HG03066 (cell line): ENCODE results near the gene GAS7.

Source experiments
- ATAC-seq: cut with Tn5 transposase; IDR thresholded peaks from one replicate; pipeline ENCODE4 v1.9.1; 2021; ENCODE audit warnings: low read depth; ENCODE audit not compliant: unreplicated experiment

The GAS7 gene

DNA sequence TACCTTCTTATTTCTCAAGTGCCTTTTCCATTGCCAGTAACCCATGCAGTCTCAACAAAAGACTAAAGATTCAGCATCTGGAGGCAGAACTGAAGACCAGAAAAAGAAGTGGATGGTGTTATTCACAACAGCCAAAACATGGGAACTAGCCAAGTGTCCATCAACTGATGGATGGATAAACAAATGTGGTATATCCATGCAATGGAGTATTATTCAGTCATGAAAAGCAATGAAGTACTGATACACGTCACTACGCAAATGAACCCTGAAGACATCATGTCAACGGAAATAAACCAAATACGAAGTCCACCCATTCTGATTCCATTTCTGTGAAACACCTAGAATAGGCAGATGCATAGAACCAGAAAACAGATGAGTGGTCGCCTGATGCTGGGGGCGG, 25.6 kb downstream of the GAS7 start:
- no peak for ATAC-seq

- no peak for ATAC-seq
These were observed 26.1 kb downstream of the GAS7 start for GRCh38 chr17:10172241-10172741.

- no peak for ATAC-seq
These were observed 26.8 kb downstream of the GAS7 start for GRCh38 chr17:10171581-10171981.

- no peak for ATAC-seq
These were observed 27.3 kb downstream of the GAS7 start for GRCh38 chr17:10171122-10171571.

DNA sequence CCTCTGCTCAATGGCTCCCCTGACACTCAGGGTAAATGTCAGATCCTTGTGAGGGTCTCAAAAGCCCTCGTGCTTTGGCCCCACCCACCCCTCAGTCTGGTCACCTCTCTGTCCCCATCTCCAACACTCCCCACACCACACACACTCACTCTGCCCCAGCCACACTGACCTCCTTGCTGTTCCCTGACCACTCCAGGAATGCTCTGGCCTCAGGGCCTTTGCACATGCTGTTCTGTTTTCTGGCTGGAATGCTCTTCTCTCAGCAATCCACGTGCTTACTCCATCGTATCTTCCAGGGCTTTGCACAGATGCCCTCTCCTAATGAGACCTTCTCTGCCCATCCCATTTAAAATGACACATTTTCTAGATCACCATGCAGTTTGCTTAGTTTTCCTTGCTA, 28.2 kb downstream of the GAS7 start:
- no peak for ATAC-seq

GRCh38 chr17:10169290-10169689, 29.1 kb downstream of the GAS7 start:
- no peak for ATAC-seq

DNA sequence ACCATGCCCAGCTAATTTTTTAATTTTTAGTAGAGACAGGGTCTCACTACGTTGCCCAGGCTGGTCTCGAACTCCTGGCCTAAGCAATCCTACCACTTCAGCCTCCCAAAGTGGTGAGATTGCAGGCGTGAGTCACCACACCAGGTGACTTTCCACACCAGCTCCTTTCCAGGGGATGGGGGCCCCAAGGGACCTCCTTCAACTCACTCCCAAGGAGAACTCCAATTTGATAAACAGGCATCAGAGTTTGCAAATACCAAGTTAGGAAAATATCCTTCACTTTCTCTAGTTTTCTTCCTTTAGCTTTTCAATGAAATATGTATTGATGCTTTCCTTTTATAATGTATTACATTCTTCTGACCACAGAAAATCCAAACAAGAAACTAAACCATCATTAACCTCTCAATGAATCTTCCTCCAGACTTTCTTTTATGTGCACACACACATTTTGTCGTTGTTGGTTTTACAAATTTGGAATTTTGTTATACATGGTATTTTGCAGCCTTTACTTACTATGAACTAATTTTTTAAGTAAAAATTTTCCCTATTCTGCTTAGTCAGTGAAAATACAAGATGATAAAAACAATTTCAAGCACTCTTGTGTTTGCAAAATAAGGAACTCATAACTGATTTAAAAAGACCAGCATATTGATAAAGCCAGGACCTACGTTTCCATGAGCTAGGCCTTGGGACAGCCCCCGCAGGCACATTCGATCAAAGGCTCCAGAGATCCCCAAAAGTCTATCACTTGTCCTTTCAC, 32.0 kb downstream of the GAS7 start:
- ATAC-seq: no peak

DNA sequence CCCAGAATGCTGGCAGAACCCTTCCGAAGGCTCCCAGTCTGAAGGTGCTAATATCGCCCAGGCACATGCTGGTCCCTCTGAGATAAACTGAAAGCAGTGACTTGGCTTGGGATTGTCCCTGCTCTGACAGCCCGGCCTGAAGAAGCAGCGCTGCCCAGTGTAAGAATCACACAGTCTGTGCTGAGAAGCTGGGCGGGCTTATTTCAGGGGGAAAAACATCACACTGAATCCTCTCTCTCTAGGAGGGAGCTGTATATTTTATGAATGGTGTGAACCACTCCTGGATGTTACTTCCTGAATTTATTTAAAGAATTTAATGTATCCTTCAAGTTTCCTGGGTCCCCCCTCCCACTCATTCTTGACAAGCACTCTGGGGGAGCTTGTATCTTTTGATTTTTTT, 36.3 kb downstream of the GAS7 start:
- ATAC-seq: no peak

- ATAC-seq: no peak
These were observed 37.0 kb downstream of the GAS7 start for GRCh38 chr17:10161386-10161785.

DNA sequence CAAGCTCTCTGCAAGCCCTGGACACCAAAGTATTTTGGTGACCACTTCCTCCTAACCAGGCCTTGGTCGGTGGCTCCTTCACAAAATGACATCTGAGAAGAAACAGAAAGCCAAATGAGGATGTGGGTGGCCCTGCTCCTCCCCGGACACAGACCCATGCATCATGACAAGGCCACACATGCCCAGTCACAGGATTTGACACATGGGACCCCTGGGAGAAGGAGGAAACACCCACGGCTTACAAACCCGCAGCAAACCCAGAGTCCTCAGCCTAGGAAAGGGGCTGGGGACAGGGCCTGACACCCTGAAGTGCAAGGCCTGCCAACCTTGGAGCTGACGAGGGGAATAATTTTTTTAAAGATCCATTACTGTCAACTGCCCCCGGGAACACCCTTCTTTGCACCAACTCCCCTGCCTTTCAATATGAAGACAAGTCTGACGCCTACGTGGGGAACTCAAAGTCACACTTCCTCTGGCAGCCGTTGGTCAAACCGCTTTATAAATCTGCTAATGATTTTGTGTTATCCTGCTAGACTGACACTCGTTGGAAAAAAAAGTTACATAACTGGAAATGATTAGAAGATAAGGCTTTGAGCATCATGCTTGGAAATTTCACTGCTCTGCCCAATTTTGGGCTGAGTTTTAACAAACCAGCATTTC, 41.3 kb downstream of the GAS7 start:
- ATAC-seq: peak; percentile 79

GRCh38 chr17:10156599-10156947, 41.8 kb downstream of the GAS7 start:
- no peak for ATAC-seq

DNA sequence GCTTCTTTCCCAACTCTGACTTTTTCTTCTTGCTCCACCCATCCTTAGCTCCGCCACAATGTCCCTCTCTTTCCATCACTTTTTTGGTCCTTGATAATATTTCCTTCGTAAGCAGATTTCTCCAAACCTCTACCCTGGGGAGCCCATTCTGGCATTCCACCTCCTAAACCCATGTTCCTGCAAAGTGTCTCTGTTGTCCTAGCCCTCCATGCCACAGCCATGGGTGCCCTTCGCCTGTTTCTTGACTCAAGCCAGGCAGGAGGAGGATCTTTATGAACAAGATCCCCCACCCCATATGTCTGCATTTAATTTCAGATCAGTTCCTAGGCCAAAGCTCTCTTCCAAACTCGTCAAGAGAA, 42.4 kb downstream of the GAS7 start:
- ATAC-seq: no peak

DNA sequence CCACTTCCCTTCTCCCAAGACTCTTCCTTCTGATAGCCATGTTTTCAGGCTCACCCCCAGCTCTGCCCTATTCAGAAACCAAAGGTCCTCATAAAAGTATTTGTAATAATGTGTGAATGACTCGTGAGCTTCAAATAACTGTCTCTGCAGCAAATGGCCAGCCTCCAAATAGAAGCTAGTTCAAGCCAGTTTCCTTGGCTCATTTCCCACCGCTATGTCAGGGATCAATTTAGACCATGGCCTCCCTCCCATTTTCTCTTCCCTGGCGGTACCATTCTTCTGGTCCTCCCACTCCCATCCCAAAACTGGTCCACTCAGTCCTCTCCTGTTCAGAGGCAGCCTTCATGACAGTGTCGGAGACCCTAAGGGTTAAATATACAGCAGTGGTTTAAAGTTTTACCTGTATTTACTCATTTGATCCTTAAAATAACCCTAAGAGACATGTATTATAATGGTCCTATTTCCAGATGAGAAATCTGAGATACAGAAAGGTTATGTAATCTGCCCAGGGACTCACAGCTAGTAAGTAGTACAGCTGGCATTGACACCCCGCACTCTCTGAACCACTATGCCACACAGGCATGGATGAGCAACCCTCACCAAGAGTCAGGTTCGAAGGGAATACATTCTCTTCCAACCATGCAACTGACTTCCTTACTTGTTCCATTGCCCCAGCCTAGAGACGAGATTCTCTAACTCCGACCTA, 42.9 kb downstream of the GAS7 start:
- ATAC-seq: no peak

DNA sequence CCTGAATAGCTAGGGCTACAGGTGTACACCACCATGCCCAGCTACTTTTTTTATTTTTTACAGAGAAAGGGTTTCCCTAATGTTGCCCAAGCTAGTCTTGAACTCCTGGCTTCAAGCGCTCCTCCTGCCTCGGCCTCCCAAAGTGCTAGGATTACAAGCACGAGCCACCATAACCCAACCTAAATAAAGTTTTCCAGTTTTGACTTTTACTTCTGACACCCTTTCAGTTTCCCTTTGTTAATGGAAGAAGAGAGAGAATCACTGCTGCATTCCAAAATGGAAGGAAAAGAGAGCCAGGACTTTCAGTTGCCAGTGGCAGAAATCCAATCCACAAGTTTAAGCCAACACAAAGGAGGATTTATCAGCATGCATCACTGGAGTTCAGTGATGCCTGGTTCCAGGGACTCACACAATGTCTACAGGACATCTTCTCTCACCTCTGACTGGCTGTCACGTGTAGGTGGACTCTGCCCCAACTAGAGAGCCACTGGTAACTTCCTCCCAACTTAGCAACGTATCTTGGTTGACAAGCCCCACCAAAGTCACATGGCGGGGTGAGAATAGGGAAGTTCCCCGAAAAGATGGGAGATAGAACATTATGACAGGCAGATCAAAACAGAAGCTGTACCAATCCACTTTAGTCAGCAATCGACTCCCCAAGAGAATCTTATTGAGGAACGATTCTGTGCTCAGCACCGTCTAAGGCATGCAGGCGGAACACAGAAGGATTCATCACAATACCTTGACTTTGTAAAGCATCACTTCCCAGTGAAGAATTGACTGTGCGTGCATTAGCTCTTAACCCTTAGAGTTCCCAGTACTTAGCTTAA, 46.5 kb downstream of the GAS7 start:
- no peak for ATAC-seq

DNA sequence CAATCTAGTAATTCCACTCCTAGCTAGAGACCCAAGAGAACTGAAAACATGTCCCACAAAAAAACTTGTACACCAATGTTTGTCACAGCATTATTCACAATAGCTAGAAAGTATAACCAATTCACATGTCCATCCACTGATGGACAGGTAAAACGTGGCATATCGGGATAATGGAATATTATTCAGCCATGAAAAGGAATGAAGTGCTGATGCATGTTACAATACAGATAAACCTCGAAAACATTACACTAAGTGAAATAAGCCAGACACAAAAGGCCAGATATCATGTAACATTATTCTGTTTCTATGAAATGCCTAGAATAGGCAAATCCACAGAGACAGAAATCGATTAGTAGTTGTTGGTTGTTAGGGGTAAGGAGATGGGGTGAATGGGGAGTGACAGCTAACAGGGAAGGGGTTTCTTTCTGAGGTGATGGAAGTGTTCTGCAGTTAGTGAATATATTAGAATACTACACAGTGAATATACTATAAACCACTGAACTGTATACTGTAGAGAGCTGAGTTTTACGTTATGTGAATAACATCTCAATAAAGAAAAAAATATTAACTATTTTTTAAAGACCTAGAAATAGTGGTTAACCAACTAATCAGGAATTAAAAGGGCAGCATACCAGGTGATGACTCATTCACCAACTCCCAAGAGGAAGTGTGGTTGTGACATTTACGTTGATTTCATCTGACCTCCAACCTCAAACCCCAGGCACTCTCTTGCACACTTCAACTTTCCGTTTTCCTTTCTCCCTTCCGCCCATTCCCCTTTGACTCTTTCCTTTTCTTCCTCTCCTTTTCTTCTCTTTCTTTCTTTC, 48.6 kb downstream of the GAS7 start:
- peak; percentile 48 for ATAC-seq

GRCh38 chr17:10147761-10148415, 50.5 kb downstream of the GAS7 start:
- ATAC-seq: no peak

DNA sequence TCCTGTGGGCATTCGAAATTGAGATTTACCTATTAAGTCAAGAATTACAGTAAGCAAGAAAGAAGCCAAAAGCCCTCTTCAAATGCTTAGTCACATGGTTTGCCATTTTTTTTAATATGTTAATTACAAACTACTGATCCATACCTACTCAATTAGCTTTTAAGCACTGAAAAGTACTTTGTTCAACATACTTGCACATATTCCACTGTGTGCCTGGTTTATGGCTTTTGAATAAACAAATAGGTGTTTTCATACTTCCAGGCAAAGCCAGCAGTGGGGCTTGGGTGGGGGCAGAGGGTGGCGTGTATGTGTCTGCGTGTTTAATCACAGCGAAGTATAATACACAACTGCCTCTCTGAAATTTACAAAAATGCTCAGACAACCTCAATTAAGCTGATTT, 51.4 kb downstream of the GAS7 start:
- ATAC-seq: no peak

DNA sequence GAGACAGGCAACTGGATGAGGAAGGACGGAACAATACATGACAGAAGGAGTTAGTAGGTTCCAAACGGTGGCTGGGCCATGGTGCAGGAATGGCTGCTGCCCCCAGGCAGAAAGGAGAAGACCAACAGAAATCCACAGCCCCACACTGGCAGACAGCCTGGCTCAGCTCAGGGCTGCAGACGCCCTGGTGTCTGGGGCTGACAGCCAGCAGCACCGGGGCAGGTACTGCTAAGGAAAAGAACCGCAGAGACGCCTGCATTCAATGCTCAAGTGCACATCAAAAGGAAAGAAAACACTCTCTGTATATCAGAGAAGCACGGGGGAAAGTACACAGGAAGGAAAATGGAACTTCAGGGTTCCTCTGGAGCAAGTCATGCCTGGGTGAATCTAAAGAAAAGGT, 53.4 kb downstream of the GAS7 start:
- ATAC-seq: no peak

- no peak for ATAC-seq
These were observed 54.0 kb downstream of the GAS7 start for GRCh38 chr17:10144456-10144855.
